Transverse colon (tissue), 4 donors: ENCODE measurements around the gene TIMM17A. TPM values are rescaled to one million over a fixed set of nuclear protein-coding genes. Genes with fewer than 3 reads are reported as not detected.
"Not testable (repeated sequence)": the region's sequence is repeated elsewhere in the genome, so short reads cannot be mapped to it uniquely, and the experiment has no call there.

Source experiments
- DNase-seq: peaks from one replicate; pipeline ENCODE4 v3.0.0-alpha.2; 2019
- H3K27ac ChIP-seq, 4 donors: fragments of 200-600 bp; sonication (generic); 2 replicates each; pipeline ENCODE4 v1.5.1; 2016 to 2018; ENCODE audit warnings: inconsistent platforms in 4 of 4
- H3K27me3 ChIP-seq: fragments of 200-600 bp; sonication (generic); 2 replicates; pipeline ENCODE4 v1.5.1; 2017; ENCODE audit warnings: inconsistent platforms
- H3K36me3 ChIP-seq, 4 donors: fragments of 200-600 bp; sonication (generic); 2 replicates each; pipeline ENCODE4 v1.5.1; 2017 to 2019; ENCODE audit warnings: inconsistent platforms in 4 of 4
- H3K4me1 ChIP-seq, 4 donors: fragments of 200-600 bp; sonication (generic); 2 replicates each; pipeline ENCODE4 v1.5.1; 2017 to 2020; ENCODE audit warnings: inconsistent platforms in 4 of 4
- H3K4me3 ChIP-seq, 4 donors: fragments of 200-600 bp; sonication (generic); 1 replicate in 1 of 4; 2 replicates in 3 of 4; pipeline versions ENCODE4 v1.5.1 to v1.6.1; 2017 to 2019; ENCODE audit warnings: inconsistent platforms in 4 of 4
- H3K9me3 ChIP-seq, 2 donors: fragments of 200-600 bp; sonication (generic); 2 replicates each; pipeline ENCODE4 v1.5.1; 2017 to 2019; ENCODE audit warnings: inconsistent platforms in 2 of 2
- EP300 ChIP-seq: sonication (generic); formaldehyde crosslinking; IDR thresholded peaks from one replicate; pipeline ENCODE4 v1.6.1; 2017; ENCODE audit warnings: antibody characterized with exemption, low read depth
- POLR2A ChIP-seq: fragments of 450-650 bp; IDR thresholded peaks from one replicate; pipeline ENCODE4 v1.6.1; 2016; ENCODE audit warnings: antibody characterized with exemption, mild to moderate bottlenecking, moderate library complexity
- POLR2AphosphoS5 ChIP-seq, 3 donors: sonication (generic); formaldehyde crosslinking; IDR thresholded peaks; one replicate each; pipeline ENCODE4 v1.6.1; 2016; ENCODE audit warnings: antibody characterized with exemption in 3 of 3
- WGBS, 2 donors: methylation state at CpG; one replicate each; pipeline ENCODE4 v1.1.5; 2018; ENCODE audit warnings: low coverage in 1 of 2; 5-methylcytosine and 5-hydroxymethylcytosine counted together
- in situ Hi-C, 4 donors: fragments of 200-750 bp; cut with MboI; loops; one replicate each; pipeline versions ENCODE4 v1.15.0 to v1.15.1; 2017; ENCODE audit warnings: low sequenced_read_pairs in 3 of 4, low pct_ligation_motif_present in 1 of 4, low pct_unique_long_range_greater_than_20kb in 1 of 4
- intact Hi-C: fragments of 100-400 bp; cut with DNase I; formaldehyde crosslinking; loops from one replicate; pipeline ENCODE4 v1.15.1; 2023; ENCODE audit warnings: low total_unique reads
- small RNA-seq, 4 donors: library from RNA; depleted of rRNA; stranded (forward); fragments of <200 nt; gene quantifications; one replicate each; pipeline ENCODE3, GENCODE V24; 2016
- total RNA-seq, 4 donors: library from RNA; depleted of rRNA; stranded (reverse); fragments of >200 nt; gene quantifications; one replicate each; pipeline ENCODE4 v1.1.0, GENCODE V29; 2016
- TF ChIP-seq, protein P1 (sequence below), 5 experiments: fragments of 200-600 bp in 3 of 5; fragments of 450-650 bp in 2 of 5; sonication (generic) in 3 of 5; IDR thresholded peaks; 1 replicate in 2 of 5; 2 replicates in 3 of 5; pipeline ENCODE4 v1.5.1; 2016 to 2017; ENCODE audit warnings: antibody characterized with exemption in 5 of 5, inconsistent platforms in 3 of 5, mild to moderate bottlenecking in 2 of 5, moderate library complexity in 1 of 5

TIMM17A gene
- total RNA-seq, 4 donors from 2014 or later: 3.0 to 37.0 (median 33.7) TPM

DNA sequence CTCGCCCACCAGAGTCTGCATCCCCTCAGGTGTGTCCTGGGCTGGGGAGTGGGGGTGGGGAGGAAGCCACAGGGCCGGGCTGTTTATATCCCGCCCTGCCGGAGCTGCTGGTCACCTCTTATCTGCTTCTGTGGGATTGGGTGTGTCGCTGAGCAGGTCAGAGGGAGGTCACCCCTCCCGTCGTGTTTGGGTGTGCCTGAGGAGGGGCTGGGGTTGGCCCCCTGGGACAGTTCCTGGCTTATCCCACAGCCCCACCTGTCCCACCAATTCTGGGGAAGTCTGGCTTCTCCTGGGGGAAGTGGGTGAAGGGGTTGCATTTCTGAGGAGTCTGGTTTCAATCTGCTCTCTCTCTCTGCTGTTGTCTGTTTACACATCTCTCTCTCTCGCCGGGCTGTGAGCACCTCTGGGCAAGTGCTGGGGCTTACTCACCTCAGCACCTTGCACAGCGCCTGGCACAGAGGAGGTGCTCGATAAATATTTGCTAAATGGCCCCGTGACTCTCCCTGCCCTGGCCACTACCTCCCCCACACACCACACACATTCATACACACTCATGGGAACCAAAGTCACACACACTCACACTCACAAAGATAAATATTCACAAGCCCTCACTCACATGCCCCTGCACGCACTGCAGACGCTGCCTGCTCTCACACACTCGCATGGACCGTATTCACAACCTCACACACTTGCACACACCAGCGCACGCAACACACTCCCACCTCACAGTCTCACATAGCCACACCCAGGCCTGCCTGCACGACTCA lies 63.3 kb downstream of the TIMM17A start:
- DNase-seq: peak; percentile 87
- H3K36me3 ChIP-seq: peaks cover 0 to 14% (median 0%) of the 10 kb centered on the region in 4 donors
- TF ChIP-seq, protein P1, sequence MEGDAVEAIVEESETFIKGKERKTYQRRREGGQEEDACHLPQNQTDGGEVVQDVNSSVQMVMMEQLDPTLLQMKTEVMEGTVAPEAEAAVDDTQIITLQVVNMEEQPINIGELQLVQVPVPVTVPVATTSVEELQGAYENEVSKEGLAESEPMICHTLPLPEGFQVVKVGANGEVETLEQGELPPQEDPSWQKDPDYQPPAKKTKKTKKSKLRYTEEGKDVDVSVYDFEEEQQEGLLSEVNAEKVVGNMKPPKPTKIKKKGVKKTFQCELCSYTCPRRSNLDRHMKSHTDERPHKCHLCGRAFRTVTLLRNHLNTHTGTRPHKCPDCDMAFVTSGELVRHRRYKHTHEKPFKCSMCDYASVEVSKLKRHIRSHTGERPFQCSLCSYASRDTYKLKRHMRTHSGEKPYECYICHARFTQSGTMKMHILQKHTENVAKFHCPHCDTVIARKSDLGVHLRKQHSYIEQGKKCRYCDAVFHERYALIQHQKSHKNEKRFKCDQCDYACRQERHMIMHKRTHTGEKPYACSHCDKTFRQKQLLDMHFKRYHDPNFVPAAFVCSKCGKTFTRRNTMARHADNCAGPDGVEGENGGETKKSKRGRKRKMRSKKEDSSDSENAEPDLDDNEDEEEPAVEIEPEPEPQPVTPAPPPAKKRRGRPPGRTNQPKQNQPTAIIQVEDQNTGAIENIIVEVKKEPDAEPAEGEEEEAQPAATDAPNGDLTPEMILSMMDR (IDR thresholded peaks at IDR 0.05): no peak
- peak; percentile 84 for TF ChIP-seq EP300
- TF ChIP-seq POLR2A: peak; percentile 52
- peak in 2 of 3 donors; percentile 64 to 83 for TF ChIP-seq POLR2AphosphoS5 (IDR thresholded peaks at IDR 0.05)
- H3K4me1 ChIP-seq: peaks cover 0 to 39% (median 24%) of the 10 kb centered on the region in 4 donors
- H3K27me3 ChIP-seq: no peaks in the 10 kb centered on the region
- WGBS, 2 donors: 40 to 50% methylated on average over 2 to 19 of the region's 19 CpGs
- H3K27ac ChIP-seq: peak overlapping the region; percentile 91 to 94 (median 92)
- H3K4me3 ChIP-seq: no peak overlapping the region
- intact Hi-C loops: no loop called here
- no peaks in the 10 kb centered on the region for H3K9me3 ChIP-seq
- in situ Hi-C loops: loop anchor here in 3 of 4 donors (10.0 kb wide), 1 partner anchor 96 kb away; no protein-coding TSS in a partner anchor

DNA sequence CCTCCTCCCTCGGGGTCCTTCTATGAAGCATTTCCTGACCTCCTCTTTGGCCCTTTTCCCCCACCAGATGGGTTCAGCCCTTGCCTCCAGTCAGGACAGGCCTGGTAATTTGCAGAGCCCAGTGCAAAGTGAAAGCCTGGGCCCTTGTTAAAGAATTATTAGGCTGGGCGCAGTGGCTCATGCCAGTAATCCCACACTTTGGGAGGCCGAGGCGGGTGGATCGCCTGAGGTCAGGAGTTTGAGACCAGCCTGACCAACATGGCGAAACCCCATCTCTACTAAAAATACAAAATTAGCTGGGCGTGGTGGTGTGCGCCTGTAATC lies 63.9 kb downstream of the TIMM17A start:
- H3K4me1 ChIP-seq: peaks cover 0 to 41% (median 26%) of the 10 kb centered on the region in 4 donors
- DNase-seq: not testable (repeated sequence)

More for the DNA sequence above, 63.9 kb downstream of the TIMM17A start:
- in situ Hi-C loops: loop anchor here in 3 of 4 donors (10.0 kb wide), 1 partner anchor 96 kb away; no protein-coding TSS in a partner anchor
- H3K4me3 ChIP-seq, intact Hi-C loops, H3K27me3 ChIP-seq, H3K9me3 ChIP-seq: not testable (repeated sequence)
- Histone ChIP-seq H3K36me3 (peaks cover 0 to 14% (median 0%) of the 10 kb centered on the region in 4 donors), H3K27ac (peak overlapping the region; percentile 91 to 94 (median 92))
- WGBS, 2 donors: 71% methylated on average over 8 of the region's 8 CpGs; no CpG with 5 or more reads in 1 of the 2 donors

Small RNA genes lying within 50 kb of the gene (small RNA-seq; reads per million reads assigned to genes)
- gene MIR6740: 0 to 0.14 (median 0) reads per million in 4 donors
- gene RF00156: 0 reads per million in 4 donors

Other genes starting within 250 kb of the TIMM17A start
- gene IPO9, start 126.3 kb upstream of the TIMM17A start, total RNA-seq: 10 to 100 TPM in 1 of 4 donors, 1 to 10 TPM in 3; 2.0 to 13.0 (median 7.9) TPM
- 1 to 10 TPM; 2.2 to 6.7 (median 4.6) TPM for gene SHISA4, start 66.6 kb upstream of the TIMM17A start, total RNA-seq
- gene LMOD1, start 9.0 kb upstream of the TIMM17A start, total RNA-seq: 100 to 1,000 TPM in 3 of 4 donors, 10 to 100 TPM in 1; 73.2 to 166 (median 115) TPM
- 100 to 1,000 TPM; 118 to 285 (median 184) TPM for gene RNPEP, start 27.1 kb downstream of the TIMM17A start, total RNA-seq
- 1,000 to 10,000 TPM in 1 of 4 donors, 100 to 1,000 TPM in 3; 581 to 1,486 (median 902) TPM for gene ELF3, start 55.1 kb downstream of the TIMM17A start, total RNA-seq
- gene GPR37L1, start 167.4 kb downstream of the TIMM17A start, total RNA-seq: under 1 TPM in 2 of 4 donors, not detected in 2; 0.55 to 0.95 TPM
- 10 to 100 TPM in 3 of 4 donors, 1 to 10 TPM in 1; 9.0 to 27.2 (median 21.6) TPM for gene ARL8A, start 189.2 kb downstream of the TIMM17A start, total RNA-seq
- 10 to 100 TPM in 2 of 4 donors, 1 to 10 TPM in 1, not detected in 1; 5.2 to 32.5 (median 14.0) TPM for gene PTPN7, start 205.1 kb downstream of the TIMM17A start, total RNA-seq
- gene LGR6, start 238.3 kb downstream of the TIMM17A start, total RNA-seq: 1 to 10 TPM in 1 of 4 donors, under 1 TPM in 1, not detected in 2; 0.41 to 1.6 TPM